ENCODE data around the gene SP140L. TPM values are rescaled to one million over a fixed set of nuclear protein-coding genes. Genes with fewer than 3 reads are reported as not detected.
"Not testable (repeated sequence)": the region's sequence is repeated elsewhere in the genome, so short reads cannot be mapped to it uniquely, and the experiment has no call there.

Gene SP140L
- polyA plus RNA-seq (ENCODE audit: insufficient read length): 5.4 TPM

DNA sequence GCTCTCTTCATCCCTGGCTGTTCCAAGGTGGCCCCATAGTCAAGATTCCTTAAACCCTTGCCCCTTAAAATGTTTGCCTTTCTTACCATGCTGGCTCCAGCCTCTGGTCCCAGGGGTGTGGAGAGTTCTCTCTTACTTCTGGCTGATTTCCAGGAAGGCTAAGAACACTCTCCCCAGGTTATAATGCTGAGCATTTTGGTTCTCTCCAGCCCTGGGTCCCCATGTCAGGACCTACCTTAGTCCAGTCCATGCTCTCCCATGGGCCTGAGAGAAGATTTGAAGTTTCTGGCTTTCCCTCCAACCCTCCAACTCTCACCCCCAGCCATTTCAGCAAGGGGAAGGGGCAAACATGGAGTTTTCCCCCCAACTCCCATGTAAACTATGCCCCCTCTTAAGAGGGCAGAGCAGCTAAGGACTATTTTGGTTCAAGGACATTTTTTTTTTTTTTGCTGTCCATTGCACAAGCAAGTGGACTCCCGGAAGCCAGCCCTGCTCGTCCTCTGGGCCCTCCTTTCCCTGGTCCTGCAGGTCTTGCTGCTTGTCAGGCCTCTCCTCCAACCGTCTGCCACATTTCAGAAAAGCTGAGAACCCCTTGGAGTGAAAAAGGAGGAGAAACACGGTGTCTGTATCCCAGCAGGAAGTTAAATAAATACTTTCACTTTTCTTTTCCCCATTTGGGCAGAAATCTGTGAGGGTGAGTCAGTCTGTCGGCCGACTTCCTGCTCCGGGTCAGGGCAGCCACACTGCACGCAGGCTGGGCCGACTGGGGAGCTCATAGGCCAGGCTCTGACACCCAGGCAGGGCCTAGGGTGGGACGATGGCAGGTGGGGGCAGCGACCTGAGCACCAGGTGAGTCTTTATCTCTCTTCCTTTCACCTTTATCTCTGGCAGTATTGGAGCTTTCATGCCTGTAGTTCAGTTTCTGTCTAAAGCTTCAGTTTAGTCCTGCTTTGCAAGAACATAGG, at the start of gene SP140L:
Gene SP140L (plus strand): TSS at position 741 of the 965 bp plus-strand sequence. CDS start 77 bp downstream, at position 818.
- DNase-seq (ENCODE audit: low read depth): peak; percentile 29

DNA sequence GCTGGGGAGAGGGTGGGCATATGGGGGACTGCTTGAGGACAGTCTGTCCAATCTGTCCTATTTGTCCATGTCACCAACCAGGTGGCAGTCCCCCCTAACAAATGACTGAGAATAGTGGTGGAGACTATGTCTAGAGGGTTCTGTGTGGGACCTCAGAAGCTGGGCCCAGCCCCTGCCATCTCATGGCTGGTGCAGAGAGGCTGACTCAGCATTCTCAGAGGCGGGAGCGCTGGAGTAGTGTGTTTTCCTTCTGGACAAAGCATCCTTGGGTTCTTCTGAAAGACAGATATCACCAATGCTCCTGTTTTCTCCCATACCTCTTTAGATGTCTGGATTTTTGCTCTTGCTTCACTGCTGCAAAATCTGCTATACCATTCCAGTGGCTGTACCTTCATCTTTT, 44.1 kb upstream of the SP140L start:
- no peak for DNase-seq (ENCODE audit: low read depth)

DNA sequence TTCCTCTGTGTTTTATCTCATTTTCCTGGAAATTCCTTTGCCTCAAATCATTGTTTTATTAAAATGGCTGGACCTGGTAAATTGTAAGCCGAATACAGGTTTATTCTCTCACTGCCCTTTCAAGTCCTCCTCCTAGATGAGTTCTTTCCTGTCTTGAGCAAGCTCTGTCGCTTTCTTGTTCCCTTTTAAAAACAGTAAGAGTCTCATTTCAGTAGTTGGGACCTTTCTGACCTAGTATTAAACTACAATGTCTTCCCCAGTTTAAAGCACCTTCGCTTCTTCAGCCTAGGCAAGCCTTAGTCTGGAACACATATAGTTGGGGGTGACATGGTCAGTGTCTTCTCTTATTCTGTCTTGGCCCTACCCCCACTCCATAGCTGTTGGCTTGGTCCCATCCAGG, 40.9 kb upstream of the SP140L start:
- DNase-seq (ENCODE audit: low read depth): no peak

DNA sequence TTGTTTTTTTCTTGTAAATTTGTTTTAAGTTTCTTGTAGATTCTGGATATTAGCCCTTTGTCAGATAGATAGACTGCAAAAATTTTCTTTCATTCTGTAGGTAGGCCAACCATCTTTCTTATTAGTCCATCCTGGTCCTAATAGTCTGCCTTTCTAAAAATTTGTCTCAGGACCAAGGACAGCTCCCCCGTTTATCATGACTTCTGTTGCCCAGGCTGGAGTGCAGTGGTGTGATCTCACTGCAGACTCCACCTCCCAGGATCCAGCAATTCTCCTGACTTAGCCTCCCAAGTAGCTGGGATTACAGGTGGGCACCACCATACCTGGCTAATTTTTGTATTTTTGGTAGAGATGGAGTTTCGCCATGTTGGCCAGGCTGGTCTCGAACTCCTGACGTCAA, 37.7 kb upstream of the SP140L start:
- not testable (repeated sequence) for DNase-seq (ENCODE audit: low read depth)

GRCh38 chr2:230295192-230295591, 31.8 kb upstream of the SP140L start:
- no peak for DNase-seq (ENCODE audit: low read depth)

- DNase-seq (ENCODE audit: low read depth): no peak
These were observed 30.1 kb upstream of the SP140L start for GRCh38 chr2:230296917-230297316.

DNA sequence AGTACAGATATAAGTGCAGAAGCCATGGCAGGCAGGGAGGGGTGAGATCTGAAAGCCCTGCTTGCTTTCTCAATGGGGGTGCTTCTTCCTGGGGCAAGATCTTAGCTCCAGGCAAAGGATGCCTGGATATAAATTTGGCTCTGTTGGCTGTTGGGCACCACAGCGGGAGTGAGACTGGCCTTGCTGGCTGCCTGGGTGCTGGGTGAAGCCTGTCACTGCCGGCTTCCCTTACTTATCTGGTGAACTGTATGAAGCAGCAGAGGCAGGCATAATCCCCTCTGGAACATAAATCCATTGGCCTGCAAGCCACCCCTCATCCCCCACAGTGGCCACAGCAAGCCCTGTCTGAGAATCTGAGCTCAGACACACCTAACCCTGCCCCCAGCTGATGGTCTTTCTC, 27.4 kb upstream of the SP140L start:
- DNase-seq (ENCODE audit: low read depth): no peak

GRCh38 chr2:230305416-230306275, 21.3 kb upstream of the SP140L start:
- DNase-seq (ENCODE audit: low read depth): no peak

DNA sequence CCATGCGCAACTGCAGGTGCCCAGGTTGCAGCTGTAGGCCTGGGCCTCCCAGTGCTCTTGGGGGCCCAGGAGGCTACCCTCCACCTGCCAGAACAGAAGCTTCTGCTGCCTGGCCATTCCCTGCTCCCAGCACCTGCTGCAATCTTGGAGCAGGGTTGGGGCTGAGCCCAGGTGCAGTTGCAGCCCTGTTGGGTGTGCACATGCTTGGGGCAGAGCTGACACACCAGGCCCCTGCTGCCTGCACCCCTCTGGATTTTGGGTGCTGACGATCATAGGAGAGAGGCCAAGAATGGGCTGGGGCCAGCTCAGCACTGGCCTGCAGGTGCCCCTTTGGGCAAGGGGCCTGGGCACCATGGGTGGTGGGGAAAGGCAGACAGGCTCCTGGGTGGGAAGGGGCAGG, 20.5 kb upstream of the SP140L start:
- DNase-seq (ENCODE audit: low read depth): no peak

GRCh38 chr2:230307485-230307884, 19.5 kb upstream of the SP140L start:
- no peak for DNase-seq (ENCODE audit: low read depth)

GRCh38 chr2:230308402-230309000, 18.5 kb upstream of the SP140L start:
- DNase-seq (ENCODE audit: low read depth): no peak

DNA sequence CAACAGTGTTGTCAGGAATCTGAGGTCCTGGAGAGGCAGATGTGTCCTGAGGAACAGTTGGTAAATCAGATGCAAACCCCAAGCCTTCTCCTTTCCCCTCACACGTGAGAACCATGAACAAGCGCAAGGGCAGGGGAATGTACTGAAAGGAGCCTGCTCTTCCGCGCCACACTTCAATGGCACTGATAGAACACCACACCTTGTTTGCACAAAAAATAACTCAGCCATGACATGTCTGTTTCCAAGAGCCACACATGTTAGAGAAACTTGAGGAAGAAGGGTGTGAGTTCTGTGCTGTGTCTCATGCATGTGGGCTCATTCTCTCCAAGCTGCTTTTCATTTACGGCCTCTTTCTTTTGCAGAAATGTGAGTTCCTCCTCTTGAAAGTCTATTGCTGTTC, 16.2 kb upstream of the SP140L start:
- not testable (repeated sequence) for DNase-seq (ENCODE audit: low read depth)

- not testable (repeated sequence) for DNase-seq (ENCODE audit: low read depth)
These were observed 15.4 kb upstream of the SP140L start for GRCh38 chr2:230311634-230312033.

GRCh38 chr2:230312638-230313037, 14.4 kb upstream of the SP140L start:
- no peak for DNase-seq (ENCODE audit: low read depth)

- no peak for DNase-seq (ENCODE audit: low read depth)
These were observed 9.6 kb upstream of the SP140L start for GRCh38 chr2:230317366-230317765.

- DNase-seq (ENCODE audit: low read depth): no peak
These were observed 8.5 kb upstream of the SP140L start for GRCh38 chr2:230318190-230319121.

- no peak for DNase-seq (ENCODE audit: low read depth)
These were observed 7.7 kb upstream of the SP140L start for GRCh38 chr2:230319211-230319862.

DNA sequence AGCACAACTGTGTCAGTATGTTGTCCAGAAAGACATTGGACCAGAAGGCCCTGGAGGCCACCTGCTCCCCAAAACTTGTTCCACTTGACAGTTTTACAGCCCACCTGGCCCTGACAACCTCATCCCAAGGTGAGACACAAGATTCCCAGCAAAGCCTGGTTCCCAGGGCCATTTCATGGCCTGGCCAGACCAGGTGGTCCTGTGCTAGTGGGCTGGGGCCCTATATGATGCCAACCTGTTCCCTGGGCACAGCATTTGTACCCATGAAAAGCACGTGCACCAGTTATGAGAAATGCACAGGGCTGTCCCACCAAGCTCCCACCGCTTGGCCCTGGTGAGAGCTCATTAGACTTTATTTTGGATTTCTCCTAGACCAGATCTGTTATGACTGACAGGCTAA, 6.0 kb upstream of the SP140L start:
- no peak for DNase-seq (ENCODE audit: low read depth)

DNA sequence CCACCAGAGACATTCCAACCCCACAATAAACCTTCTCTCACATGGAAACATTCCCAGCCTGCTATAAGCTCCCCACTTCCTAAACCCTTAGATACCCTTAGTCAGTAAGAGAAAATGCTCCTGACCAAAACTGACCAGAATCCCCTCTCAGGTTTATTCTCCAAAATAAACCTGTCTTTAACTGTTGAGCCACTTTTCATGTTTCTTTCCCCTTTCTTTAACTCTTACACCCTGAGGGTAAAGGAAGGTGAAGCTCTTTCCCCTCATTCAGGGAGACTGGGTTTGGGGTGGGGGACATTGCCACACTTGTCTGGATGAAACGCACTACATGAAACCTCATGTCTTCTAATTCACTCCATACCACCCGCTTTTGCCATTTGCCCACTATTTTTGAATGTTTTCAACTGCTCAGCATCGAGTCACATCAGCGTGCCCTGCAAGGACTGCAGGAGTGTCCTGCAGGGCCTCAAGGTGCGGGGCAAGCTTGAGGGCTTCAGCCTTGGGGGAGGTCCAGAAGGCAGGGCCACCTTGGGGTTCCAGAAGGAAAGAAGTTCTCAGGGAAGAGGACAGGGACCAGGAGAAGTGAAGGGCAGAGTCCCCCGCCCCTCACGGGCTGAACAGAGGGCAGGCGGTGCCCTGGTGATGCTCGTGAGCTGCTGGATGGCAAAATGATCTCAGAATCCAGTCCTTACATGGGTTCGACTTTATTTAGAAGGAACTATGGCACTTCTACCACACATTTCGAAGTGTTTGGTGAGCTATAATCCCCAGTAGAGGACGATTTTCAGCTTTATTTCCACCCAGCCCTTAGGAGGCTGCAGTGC, 4.2 kb upstream of the SP140L start:
- no peak for DNase-seq (ENCODE audit: low read depth)

Data from forelimb muscle (tissue), 1 donor.